ENCODE data around the gene ACSF3. TPM values are rescaled to one million over a fixed set of nuclear protein-coding genes. Genes with fewer than 3 reads are reported as not detected.
A peak's percentile ranks its signal among the peaks of the same experiment; 100 is the strongest.

ACSF3 gene
- total RNA-seq, 1 donor from 2014 or later: 25.8 TPM

DNA sequence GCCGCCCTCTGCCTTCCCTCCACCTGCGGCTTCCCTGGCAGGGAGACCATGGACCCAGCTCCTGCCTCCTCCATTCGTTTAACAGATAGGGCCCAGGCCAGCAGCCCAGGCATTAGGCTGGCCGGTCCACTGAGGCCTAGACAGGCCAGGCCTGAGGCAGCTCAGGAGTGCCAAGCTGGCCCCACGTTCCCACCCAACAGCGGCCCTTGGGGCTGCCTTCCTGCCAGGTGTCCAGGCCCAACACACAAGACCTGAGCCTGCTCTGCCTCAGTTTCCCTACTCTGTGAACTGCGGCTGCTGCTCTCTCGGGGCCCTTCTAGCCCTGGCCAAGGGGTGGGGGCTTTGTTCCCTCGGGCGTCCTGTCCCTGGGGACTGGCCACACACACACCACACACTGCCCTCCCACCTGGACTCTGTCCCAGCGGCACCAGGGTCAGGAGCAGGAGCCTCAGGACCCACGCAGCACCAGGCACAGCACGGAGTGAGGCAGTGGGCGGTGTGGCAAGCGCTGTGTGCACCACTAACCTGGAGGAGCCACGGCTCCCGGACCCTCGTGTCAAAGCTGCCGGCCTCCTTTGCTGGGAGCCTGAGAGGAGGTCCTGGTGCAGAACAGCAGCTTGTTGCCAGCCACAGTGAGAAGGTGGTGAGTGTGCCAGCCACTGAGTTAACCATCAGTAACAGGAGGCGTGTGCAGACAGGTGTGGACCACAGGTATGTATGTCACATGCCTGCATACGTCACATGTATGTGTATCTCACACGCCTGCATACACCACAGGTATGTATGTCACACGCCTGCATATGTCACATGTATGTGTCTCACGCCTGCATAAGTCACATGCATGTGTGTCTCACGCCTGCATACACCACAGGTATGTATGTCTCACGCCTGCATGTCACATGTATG lies 63.3 kb downstream of the ACSF3 start:
- H3K36me3 ChIP-seq (ENCODE audit: control insufficient read depth, insufficient read depth, low read length): no peaks in the 10 kb centered on the region
- H3K27me3 ChIP-seq (ENCODE audit: control insufficient read depth, insufficient read depth, low read length): peaks cover 3% of the 10 kb centered on the region
- peak; percentile 59 for DNase-seq (ENCODE audit: low read depth)
- no peak for FAIRE-seq
- TF ChIP-seq CTCF (IDR thresholded peaks at IDR 0.05; ENCODE audit: insufficient read depth, low read length, severe bottlenecking): no peak
- no peak overlapping the region for H3K4me3 ChIP-seq (ENCODE audit: low read depth, low read length)

DNA sequence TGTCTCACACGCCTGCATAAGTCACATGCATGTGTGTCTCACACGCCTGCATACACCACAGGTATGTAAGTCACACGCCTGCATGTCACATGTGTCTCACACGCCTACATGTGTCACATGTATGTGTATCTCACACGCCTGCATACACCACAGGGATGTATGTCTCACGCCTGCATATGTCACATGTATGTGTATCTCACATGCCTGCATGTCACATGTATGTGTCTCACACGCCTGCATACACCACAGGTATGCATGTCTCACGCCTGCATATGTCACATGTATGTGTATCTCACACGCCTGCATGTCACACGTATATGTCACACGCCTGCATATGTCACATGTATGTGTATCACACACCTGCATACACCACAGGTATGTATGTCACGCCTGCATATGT lies 64.1 kb downstream of the ACSF3 start:
- Histone ChIP-seq H3K4me3 (ENCODE audit: low read depth, low read length) (no peak overlapping the region), H3K27me3 (ENCODE audit: control insufficient read depth, insufficient read depth, low read length) (peaks cover 3% of the 10 kb centered on the region), H3K36me3 (ENCODE audit: control insufficient read depth, insufficient read depth, low read length) (no peaks in the 10 kb centered on the region)
- FAIRE-seq: peak; percentile 96
- TF ChIP-seq CTCF (IDR thresholded peaks at IDR 0.05; ENCODE audit: insufficient read depth, low read length, severe bottlenecking): no peak
- no peak for DNase-seq (ENCODE audit: low read depth)

- peaks cover 3% of the 10 kb centered on the region for H3K27me3 ChIP-seq (ENCODE audit: control insufficient read depth, insufficient read depth, low read length)
- FAIRE-seq (no peak), DNase-seq (ENCODE audit: low read depth) (no peak)
These were observed 65.6 kb downstream of the ACSF3 start for GRCh38 chr16:89159066-89159849.

DNA sequence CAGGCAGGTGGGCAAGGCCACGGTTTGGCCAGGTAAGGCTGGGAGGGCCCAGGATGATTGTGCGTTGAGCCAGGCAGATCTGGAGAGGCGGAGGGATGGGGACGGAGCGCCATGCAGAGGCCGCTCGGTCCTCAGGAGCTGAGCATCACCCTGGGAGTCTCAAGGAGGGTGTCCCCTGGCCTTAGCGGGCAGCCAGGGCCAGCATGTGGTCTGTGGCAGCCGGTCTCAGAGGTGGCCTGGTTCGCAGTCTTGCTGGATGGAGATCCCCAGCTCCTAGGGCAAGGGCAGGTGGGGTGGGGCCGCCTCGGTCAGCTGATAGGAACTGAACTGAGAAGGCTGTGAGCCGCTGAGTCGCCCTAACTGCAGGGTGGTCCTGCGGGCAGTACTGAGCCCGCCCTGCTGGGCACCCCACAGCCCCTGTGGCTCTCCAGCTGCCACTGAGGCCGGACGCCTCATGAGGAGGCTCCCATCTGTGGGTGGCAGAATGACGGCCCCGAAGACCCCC lies 66.2 kb downstream of the ACSF3 start:
- H3K36me3 ChIP-seq (ENCODE audit: control insufficient read depth, insufficient read depth, low read length): no peaks in the 10 kb centered on the region
- H3K4me3 ChIP-seq (ENCODE audit: low read depth, low read length): no peak overlapping the region
- DNase-seq (ENCODE audit: low read depth) (no peak), FAIRE-seq (no peak)
- TF ChIP-seq CTCF (IDR thresholded peaks at IDR 0.05; ENCODE audit: insufficient read depth, low read length, severe bottlenecking): no peak
- no peaks in the 10 kb centered on the region for H3K27me3 ChIP-seq (ENCODE audit: control insufficient read depth, insufficient read depth, low read length)

More at GRCh38 chr16:89159066-89159849, 65.6 kb downstream of the ACSF3 start:
- H3K4me3 ChIP-seq (ENCODE audit: low read depth, low read length): no peak overlapping the region
- no peak for TF ChIP-seq CTCF (IDR thresholded peaks at IDR 0.05; ENCODE audit: insufficient read depth, low read length, severe bottlenecking)
- no peaks in the 10 kb centered on the region for H3K36me3 ChIP-seq (ENCODE audit: control insufficient read depth, insufficient read depth, low read length)

DNA sequence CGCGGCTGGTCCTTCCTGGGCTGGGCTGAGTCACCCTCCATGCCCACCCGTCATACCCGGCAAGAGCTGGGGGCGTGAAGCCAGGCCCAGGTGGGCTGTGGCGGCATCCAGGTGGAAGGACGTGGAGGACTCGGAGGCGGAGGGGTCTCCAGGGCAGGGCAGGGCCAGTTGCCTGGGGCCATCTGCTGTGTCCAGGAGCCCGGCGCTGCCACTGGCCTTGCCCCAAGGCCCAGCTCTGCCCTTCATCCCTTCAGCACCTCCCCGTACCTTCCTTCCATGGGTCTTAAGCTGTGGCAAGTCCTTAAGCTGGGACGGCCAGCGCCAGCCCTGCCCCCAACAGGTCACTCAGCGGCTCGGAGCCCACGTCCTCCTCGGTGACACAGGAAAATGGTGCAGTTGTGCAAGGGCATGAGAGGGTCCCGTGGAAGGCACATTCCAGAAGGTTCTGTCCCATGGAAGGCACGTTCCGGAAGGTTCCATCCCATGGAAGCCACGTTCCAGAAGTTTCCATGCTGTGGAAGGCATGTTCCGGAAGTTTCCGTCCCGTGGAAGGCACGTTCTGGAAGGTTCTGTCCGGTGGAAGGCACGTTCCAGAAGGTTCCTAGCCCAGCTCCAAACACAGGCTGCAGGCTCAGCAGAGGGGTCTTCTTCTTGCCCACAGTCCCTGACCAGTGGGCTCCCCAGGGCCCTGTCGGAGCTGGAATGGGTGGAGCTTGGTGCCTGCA lies 67.5 kb downstream of the ACSF3 start:
- Histone ChIP-seq H3K27me3 (ENCODE audit: control insufficient read depth, insufficient read depth, low read length) (no peaks in the 10 kb centered on the region), H3K36me3 (ENCODE audit: control insufficient read depth, insufficient read depth, low read length) (no peaks in the 10 kb centered on the region), H3K4me3 (ENCODE audit: low read depth, low read length) (no peak overlapping the region)
- TF ChIP-seq CTCF (IDR thresholded peaks at IDR 0.05; ENCODE audit: insufficient read depth, low read length, severe bottlenecking): no peak
- DNase-seq (ENCODE audit: low read depth) (no peak), FAIRE-seq (no peak)
